Activated CD4-positive, alpha-beta T cell treated with anti-CD3 and anti-CD28 coated beads for 4 hours (primary cell): ENCODE measurements around the gene GTPBP6.
"Not testable (repeated sequence)": the region's sequence is repeated elsewhere in the genome, so short reads cannot be mapped to it uniquely, and the experiment has no call there.

Experiments used
- DNase-seq, 2 donors: peaks; one replicate each; pipeline ENCODE4 v3.0.0-alpha.2; 2020

GTPBP6 gene

GRCh38 chrX:314781-315595 lies 3.6 kb downstream of the GTPBP6 start:
- no peak for DNase-seq

GRCh38 chrX:314049-314448 lies 4.5 kb downstream of the GTPBP6 start:
- no peak for DNase-seq

GRCh38 chrX:313546-313945 lies 5.0 kb downstream of the GTPBP6 start:
- DNase-seq: no peak

GRCh38 chrX:312621-313331 lies 5.8 kb downstream of the GTPBP6 start:
- no peak for DNase-seq

GRCh38 chrX:311156-312129 lies 7.2 kb downstream of the GTPBP6 start:
- no peak for DNase-seq

- no peak for DNase-seq
Measured at GRCh38 chrX:310621-311155, 7.9 kb downstream of the GTPBP6 start.

- DNase-seq: no peak
Measured at GRCh38 chrX:308821-309520, 9.6 kb downstream of the GTPBP6 start.

GRCh38 chrX:307261-308111 lies 11.1 kb downstream of the GTPBP6 start:
- DNase-seq: no peak

- not testable (repeated sequence) for DNase-seq
Measured at GRCh38 chrX:306614-307251, 11.9 kb downstream of the GTPBP6 start.

- DNase-seq: not testable (repeated sequence)
Measured at GRCh38 chrX:305781-306613, 12.6 kb downstream of the GTPBP6 start.

GRCh38 chrX:302975-303374 lies 15.6 kb downstream of the GTPBP6 start:
- DNase-seq: no peak

- no peak for DNase-seq
Measured at GRCh38 chrX:300334-300733, 18.3 kb downstream of the GTPBP6 start.

- no peak for DNase-seq
Measured at GRCh38 chrX:298993-299392, 19.6 kb downstream of the GTPBP6 start.

GRCh38 chrX:295136-295535 lies 23.5 kb downstream of the GTPBP6 start:
- no peak for DNase-seq

- no peak for DNase-seq
Measured at GRCh38 chrX:292900-293897, 25.4 kb downstream of the GTPBP6 start.

- DNase-seq: no peak
Measured at GRCh38 chrX:291411-291901, 27.1 kb downstream of the GTPBP6 start.

GRCh38 chrX:290476-291166 lies 28.0 kb downstream of the GTPBP6 start:
- DNase-seq: no peak

- no peak for DNase-seq
Measured at GRCh38 chrX:288561-288991, 30.0 kb downstream of the GTPBP6 start.
